A172 (cell line): Measurements from ENCODE around the gene KCNQ5. TPM values are rescaled to one million over a fixed set of nuclear protein-coding genes. Genes with fewer than 3 reads are reported as not detected.
"Not testable (repeated sequence)": the region's sequence is repeated elsewhere in the genome, so short reads cannot be mapped to it uniquely, and the experiment has no call there.

Experiments used
- DNase-seq: peaks from one replicate; pipeline ENCODE4 v3.0.0-alpha.2; 2015; ENCODE audit warnings: low spot score
- total RNA-seq: library from RNA; depleted of rRNA; stranded (reverse); fragments of >200 nt; shearing (Covaris generic); gene quantifications from 2 replicates; pipeline ENCODE4 v1.2.3, GENCODE V29; 2014

The KCNQ5 gene
- total RNA-seq, 1 experiment from 2014 or later: 6.7 TPM

- no peak for DNase-seq
Measured at GRCh38 chr6:73180076-73180738, 558.3 kb downstream of the KCNQ5 start.

GRCh38 chr6:73180763-73181619 lies 559.1 kb downstream of the KCNQ5 start:
- DNase-seq: peak; percentile 75

GRCh38 chr6:73182021-73182607 lies 560.2 kb downstream of the KCNQ5 start:
- DNase-seq: no peak

GRCh38 chr6:73193302-73193701 lies 571.4 kb downstream of the KCNQ5 start:
- not testable (repeated sequence) for DNase-seq

- DNase-seq: no peak
Measured at GRCh38 chr6:73194744-73195143, 572.9 kb downstream of the KCNQ5 start.

- DNase-seq: no peak
Measured at GRCh38 chr6:73200247-73200646, 578.4 kb downstream of the KCNQ5 start.

GRCh38 chr6:73200735-73201134 lies 578.9 kb downstream of the KCNQ5 start:
- DNase-seq: peak; percentile 64

GRCh38 chr6:73203098-73203497 lies 581.2 kb downstream of the KCNQ5 start:
- DNase-seq: no peak

- no peak for DNase-seq
Measured at GRCh38 chr6:73204252-73204651, 582.4 kb downstream of the KCNQ5 start.

- no peak for DNase-seq
Measured at GRCh38 chr6:73207221-73207837, 585.5 kb downstream of the KCNQ5 start.

GRCh38 chr6:73209117-73209516 lies 587.3 kb downstream of the KCNQ5 start:
- no peak for DNase-seq

GRCh38 chr6:73216859-73217258 lies 595.0 kb downstream of the KCNQ5 start:
- DNase-seq: no peak

- no peak for DNase-seq
Measured at GRCh38 chr6:73225396-73225795, 603.5 kb downstream of the KCNQ5 start, which contains the start of gene KHDC1L. KHDC1L (minus strand) TSS chr6:73225496; CDS start chr6:73225408, 88 bp downstream.

- no peak for DNase-seq
Measured at GRCh38 chr6:73227606-73228255, 605.9 kb downstream of the KCNQ5 start.

- no peak for DNase-seq
Measured at GRCh38 chr6:73231986-73232391, 610.1 kb downstream of the KCNQ5 start.

GRCh38 chr6:73233048-73233447 lies 611.2 kb downstream of the KCNQ5 start:
- no peak for DNase-seq

GRCh38 chr6:73233971-73234370 lies 612.1 kb downstream of the KCNQ5 start:
- DNase-seq: not testable (repeated sequence)

- no peak for DNase-seq
Measured at GRCh38 chr6:73234733-73235132, 612.9 kb downstream of the KCNQ5 start.

- peak; percentile 71 for DNase-seq
Measured at GRCh38 chr6:73236144-73236750, 614.4 kb downstream of the KCNQ5 start.

GRCh38 chr6:73240730-73241129 lies 618.9 kb downstream of the KCNQ5 start:
- no peak for DNase-seq

- DNase-seq: no peak
Measured at GRCh38 chr6:73242001-73242400, 620.1 kb downstream of the KCNQ5 start.
